HG03442 (cell line): ENCODE measurements around the gene MICU1.
"Not testable (repeated sequence)": the region's sequence is repeated elsewhere in the genome, so short reads cannot be mapped to it uniquely, and the experiment has no call there.

Source experiments
- ATAC-seq: cut with Tn5 transposase; IDR thresholded peaks from one replicate; pipeline ENCODE4 v1.9.1; 2021; ENCODE audit warnings: mild to moderate bottlenecking, moderate library complexity; ENCODE audit not compliant: unreplicated experiment

Gene MICU1

DNA sequence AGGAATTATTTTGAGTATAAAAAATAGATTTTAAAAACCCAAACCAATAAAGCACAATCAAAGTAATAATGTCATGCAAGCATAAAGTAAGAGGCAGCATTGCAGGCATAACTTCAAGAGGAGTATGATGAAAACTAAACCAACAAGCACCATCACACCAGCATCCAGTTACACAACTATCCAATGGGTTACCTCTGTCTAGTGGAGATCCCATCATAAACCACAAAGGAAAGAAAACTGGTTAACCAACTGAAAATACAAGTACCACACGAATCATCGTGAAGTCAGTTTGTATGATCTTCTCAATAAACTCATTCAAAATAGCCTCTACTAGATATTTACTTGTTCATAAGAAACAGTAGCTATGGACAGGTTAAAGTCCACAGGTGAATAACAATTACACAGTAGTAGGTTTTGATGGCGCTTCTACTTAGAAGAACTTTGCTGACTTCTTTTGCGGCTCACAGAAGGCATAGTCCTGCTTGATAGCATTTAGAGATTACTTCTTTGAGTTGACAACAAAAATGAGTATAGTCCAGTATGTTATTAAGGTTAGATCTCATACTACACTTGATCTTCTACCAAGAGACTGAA, 116.6 kb downstream of the MICU1 start:
- ATAC-seq, result no peak

- no peak for ATAC-seq
Measured at GRCh38 chr10:72508033-72508432, 117.8 kb downstream of the MICU1 start.

DNA sequence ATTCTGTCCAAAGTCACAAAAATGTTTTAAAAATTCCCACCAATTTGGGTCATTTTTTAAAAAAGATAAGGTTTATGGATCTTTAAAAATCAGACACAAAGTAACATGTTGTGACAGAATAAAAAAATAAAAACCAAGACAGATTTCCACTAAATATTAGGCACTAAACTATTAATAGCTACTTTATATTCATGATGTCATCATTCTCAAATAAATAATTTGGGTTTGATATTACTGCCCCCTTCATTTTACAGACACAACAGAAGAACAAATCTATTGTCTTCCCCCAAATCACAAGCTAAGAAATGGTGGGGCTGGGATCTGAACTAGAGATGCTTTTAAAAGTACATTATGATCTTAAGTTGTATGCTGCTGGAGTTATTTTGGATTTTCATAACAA, 119.4 kb downstream of the MICU1 start:
- no peak for ATAC-seq

- ATAC-seq, result no peak
Measured at GRCh38 chr10:72505435-72505834, 120.4 kb downstream of the MICU1 start.

- no peak for ATAC-seq
Measured at GRCh38 chr10:72503694-72504438, 122.0 kb downstream of the MICU1 start.

DNA sequence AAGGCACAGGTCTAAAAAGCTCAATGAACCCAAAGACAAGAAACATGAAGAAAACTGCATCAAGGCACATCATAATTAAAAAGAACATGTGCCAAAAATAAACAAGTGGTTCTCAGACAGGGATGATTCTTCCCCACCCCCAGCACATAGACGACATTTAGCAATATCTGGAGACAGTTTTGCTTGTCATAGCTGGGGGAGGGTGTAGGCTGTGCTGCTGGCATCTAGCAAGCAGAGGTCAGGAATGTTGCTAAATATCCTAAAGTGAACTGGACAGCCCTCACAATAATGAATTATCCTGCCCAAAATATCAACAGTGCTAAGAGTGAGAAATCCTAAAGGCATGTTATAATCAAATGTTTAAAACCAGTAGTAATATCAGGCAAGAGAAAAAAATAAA, 122.6 kb downstream of the MICU1 start:
- ATAC-seq, result no peak

- no peak for ATAC-seq
Measured at GRCh38 chr10:72502581-72502980, 123.3 kb downstream of the MICU1 start.

DNA sequence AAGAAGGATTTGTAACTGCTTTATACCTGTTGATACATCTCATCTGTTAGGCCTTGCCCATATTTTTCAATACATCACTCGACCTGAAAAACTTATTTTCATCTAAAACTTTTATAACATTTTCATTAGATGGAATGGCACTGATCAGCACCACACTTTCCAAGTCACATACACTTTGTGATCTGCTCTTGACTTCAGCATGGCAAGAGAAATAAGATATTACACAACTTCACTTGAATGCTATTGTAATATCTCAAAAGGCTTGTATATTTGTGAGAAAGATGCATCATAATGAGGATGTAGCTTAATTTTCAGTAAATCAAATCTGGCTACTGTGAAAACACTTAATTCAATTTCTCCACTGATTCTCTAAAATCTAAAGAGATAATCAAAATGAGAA, 126.2 kb downstream of the MICU1 start:
- ATAC-seq, result no peak

GRCh38 chr10:72490951-72491350, 134.9 kb downstream of the MICU1 start:
- ATAC-seq, result no peak

DNA sequence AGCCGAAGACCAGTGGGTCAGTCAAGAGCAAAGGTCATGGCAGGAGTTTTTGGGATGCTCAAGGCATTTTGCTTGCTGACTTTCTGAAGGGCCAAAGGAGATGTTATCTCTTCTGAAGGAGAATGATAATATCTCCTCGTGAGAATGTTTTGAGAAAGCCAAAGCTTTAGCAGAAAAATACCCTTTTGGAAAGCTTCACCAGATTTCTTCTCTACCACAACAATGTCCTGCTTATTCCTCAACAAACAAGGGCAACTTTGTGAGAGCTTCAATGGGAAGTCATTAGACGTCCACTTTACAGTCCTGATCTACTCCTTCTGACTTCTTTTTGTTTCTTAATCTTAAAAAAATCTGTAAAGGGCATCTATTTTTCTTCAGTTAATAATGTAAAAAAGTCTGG, 138.4 kb downstream of the MICU1 start:
- ATAC-seq, result no peak

DNA sequence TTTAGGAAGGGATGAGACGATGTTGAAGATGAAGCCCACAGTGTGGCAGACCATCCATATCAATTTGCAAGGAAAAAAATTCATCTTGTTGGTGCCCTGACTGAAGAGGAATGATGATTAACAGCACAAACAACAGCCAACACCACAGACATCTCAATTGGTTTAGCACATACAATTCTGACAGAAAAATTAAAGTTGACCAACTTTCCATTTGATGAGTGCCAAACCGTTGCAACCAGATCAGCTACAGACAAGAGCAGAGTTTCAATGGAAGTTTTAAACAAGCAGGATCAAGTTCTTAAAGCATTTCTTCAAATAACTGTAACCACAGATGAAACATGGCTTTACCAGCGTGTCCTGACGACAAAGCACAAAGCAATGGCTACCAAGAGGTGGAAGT, 138.8 kb downstream of the MICU1 start:
- no peak for ATAC-seq

DNA sequence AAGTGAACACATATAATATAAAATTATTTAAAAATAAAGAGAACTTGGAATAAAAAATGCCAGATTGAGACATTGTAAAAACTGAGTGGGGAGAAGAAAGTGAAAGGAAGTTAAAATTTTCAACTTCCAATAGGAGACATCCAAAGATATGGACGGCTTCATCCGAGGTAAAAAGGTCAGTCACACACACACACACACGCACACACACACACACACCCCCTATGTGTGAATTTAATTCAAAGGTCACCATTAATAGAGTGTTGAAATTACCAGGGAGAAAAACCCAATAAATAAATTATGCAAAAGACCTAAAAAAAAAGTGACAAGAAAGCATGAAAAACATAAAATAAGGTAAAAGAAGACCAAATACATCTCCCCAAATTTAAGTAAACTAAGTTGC, 140.2 kb downstream of the MICU1 start:
- ATAC-seq, result no peak

- no peak for ATAC-seq
Measured at GRCh38 chr10:72484521-72484920, 141.4 kb downstream of the MICU1 start.

DNA sequence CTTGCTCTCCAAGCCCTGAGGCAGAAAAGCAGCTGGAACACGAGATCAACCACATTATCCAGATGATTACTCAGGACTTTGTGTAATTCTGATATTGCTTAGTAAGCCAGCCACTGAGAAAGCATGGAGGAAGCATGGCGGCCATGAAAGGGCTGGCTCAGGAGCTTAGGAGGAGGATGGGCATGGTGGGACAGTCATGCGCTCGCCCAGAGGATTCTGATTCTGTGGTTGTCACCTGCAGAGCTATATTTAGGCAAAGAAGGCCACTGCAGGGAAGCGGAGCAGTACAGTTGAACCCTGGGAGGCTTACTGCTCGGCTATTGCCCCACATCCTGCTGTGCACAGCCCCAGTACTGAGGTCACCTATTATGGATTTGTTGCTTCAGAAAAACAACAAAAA, 142.4 kb downstream of the MICU1 start:
- ATAC-seq, result no peak

DNA sequence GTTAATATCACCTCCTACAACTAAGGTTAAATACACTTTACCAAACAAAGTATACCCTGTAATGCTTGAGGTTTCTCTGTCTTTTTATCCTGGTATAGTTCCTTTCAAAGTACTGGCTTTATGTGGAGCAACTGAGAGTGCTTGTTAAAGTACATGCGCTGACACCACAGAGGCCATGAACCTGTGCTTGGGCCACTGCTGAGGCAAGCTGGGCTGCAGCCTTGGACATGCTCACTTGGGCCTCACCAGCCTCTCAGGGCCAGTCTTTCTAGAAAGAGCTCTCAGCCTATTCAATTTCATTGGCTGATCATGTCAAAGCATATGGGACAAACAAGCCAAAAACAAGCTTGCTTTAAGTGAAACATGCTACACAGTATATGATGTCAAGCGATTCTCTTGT, 145.0 kb downstream of the MICU1 start:
- no peak for ATAC-seq

GRCh38 chr10:72477463-72477862, 148.4 kb downstream of the MICU1 start:
- ATAC-seq, result no peak

DNA sequence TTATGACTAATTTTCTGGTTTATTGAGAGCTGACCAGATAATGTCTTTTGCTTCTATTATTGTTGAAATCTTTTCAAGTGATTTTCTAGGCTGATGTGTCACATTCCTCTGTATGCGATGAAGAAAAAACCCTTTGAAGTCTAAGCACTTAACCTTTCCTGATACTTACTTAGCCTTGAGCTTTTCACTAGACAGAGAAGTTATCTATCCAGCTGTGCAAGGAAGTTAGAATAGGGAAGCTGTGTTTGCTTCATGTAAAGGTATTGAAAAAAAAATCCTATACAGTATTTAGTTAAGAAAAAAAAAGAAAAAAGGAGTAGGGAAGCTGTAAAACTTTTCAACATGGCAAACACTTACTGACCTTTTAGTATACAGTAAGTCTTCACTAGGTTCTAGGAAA, 153.6 kb downstream of the MICU1 start:
- no peak for ATAC-seq

DNA sequence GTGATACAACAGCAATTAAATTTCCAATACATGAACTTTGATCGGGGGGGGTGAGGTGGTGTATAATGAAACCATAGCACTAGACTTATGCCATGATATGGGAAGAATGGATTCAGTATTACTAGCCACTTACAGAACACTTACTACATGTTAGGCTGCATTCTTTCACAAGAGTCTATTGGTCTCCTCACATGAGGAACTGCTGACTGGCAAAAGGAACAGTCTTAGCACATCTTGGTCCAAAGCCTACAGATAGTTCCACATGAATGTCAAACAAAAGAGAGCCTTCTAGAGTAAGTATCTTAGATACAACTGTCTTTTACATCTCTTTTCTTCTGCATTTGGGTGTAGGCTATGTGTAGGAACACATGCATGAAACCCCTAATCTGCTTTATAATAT, 155.2 kb downstream of the MICU1 start:
- no peak for ATAC-seq

- ATAC-seq, result not testable (repeated sequence)
Measured at GRCh38 chr10:72467064-72467463, 158.8 kb downstream of the MICU1 start.

GRCh38 chr10:72466018-72466417, 159.9 kb downstream of the MICU1 start:
- ATAC-seq, result no peak

GRCh38 chr10:72464438-72464837, 161.4 kb downstream of the MICU1 start:
- no peak for ATAC-seq

- no peak for ATAC-seq
Measured at GRCh38 chr10:72462261-72462660, 163.6 kb downstream of the MICU1 start.

DNA sequence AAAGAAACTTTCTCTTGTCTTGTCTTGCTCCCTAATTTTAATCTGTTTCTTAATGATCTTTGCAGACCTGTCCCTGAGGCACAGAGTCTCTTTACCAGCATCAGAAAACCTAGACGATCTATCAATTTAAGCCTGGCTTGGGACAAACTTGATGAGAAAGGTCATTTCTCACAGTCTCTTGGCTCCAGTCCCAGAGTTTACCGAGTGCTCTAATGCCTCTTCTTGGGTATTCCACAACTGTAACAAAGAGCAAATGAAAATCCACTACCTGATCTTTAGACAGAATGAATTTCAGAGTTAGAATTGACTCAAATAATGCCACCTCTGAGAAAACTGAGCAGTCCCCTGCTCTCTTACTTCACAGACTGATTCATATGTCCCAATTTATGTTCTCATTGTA, 164.8 kb downstream of the MICU1 start:
- ATAC-seq, result no peak
